Measurements from ENCODE around the gene NOS3. TPM values are rescaled to one million over a fixed set of nuclear protein-coding genes. Genes with fewer than 3 reads are reported as not detected.

The NOS3 gene
- total RNA-seq, 1 donor from 2014 or later, result 185 TPM

DNA sequence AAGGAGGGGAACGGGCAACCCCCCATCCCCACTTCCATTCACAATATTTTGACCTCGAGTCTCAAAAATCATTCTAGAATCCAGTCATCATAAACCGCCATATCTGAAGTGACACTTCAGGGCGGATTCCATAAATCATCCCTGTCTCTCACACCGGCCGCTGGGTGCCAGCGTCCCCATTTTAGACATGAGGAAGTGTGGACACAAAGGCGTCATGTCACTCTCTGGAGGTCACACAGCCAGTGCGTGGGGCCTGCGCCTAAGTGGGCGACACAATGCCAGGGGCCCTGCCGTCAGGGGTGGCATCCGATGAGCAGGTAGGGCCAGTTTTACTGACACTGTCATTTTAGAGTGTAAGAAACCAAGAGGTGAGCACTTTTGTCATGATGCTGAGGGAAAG, 32.2 kb upstream of the NOS3 start:
- no peak overlapping the region for H3K27ac ChIP-seq
- intact Hi-C loops (cut with DNase I), result no loop called here
- TF ChIP-seq, protein P1, sequence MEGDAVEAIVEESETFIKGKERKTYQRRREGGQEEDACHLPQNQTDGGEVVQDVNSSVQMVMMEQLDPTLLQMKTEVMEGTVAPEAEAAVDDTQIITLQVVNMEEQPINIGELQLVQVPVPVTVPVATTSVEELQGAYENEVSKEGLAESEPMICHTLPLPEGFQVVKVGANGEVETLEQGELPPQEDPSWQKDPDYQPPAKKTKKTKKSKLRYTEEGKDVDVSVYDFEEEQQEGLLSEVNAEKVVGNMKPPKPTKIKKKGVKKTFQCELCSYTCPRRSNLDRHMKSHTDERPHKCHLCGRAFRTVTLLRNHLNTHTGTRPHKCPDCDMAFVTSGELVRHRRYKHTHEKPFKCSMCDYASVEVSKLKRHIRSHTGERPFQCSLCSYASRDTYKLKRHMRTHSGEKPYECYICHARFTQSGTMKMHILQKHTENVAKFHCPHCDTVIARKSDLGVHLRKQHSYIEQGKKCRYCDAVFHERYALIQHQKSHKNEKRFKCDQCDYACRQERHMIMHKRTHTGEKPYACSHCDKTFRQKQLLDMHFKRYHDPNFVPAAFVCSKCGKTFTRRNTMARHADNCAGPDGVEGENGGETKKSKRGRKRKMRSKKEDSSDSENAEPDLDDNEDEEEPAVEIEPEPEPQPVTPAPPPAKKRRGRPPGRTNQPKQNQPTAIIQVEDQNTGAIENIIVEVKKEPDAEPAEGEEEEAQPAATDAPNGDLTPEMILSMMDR (IDR thresholded peaks at IDR 0.05), result no peak
- H3K4me1 ChIP-seq, result peaks cover 3 to 7% of the 10 kb centered on the region in 2 donors
- no peaks in the 10 kb centered on the region for H3K9me3 ChIP-seq
- DNase-seq (ENCODE audit: low spot score in 2 of 2), result no peak
- no peaks in the 10 kb centered on the region for H3K36me3 ChIP-seq
- no peak overlapping the region for H3K4me3 ChIP-seq
- no peaks in the 10 kb centered on the region for H3K27me3 ChIP-seq

DNA sequence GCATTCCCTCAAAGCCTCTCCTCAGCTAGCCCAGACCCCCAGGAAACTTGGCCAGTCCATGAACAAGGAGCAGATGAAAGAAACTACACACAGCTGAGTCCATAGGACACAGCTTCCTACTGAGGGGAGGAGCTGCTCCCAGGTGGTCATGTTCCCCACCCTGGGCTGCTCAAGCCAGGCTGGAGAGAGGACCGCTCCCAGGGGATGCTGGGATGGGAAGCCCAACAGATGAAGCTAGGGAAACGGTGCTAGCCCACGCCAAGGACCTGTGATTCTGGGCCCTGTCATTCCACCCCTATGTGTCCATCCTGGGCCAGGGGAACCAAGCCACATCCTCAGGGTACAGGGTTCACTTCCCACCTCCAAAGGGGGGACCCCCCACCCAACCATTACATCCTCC, 31.7 kb upstream of the NOS3 start:
- intact Hi-C loops (cut with DNase I), result no loop called here
- TF ChIP-seq, protein P1 (IDR thresholded peaks at IDR 0.05), result no peak
- Histone ChIP-seq H3K27ac (no peak overlapping the region), H3K9me3 (no peaks in the 10 kb centered on the region), H3K4me1 (peaks cover 3 to 7% of the 10 kb centered on the region in 2 donors), H3K36me3 (no peaks in the 10 kb centered on the region), H3K27me3 (no peaks in the 10 kb centered on the region), H3K4me3 (no peak overlapping the region)
- DNase-seq (ENCODE audit: low spot score in 2 of 2), result no peak

DNA sequence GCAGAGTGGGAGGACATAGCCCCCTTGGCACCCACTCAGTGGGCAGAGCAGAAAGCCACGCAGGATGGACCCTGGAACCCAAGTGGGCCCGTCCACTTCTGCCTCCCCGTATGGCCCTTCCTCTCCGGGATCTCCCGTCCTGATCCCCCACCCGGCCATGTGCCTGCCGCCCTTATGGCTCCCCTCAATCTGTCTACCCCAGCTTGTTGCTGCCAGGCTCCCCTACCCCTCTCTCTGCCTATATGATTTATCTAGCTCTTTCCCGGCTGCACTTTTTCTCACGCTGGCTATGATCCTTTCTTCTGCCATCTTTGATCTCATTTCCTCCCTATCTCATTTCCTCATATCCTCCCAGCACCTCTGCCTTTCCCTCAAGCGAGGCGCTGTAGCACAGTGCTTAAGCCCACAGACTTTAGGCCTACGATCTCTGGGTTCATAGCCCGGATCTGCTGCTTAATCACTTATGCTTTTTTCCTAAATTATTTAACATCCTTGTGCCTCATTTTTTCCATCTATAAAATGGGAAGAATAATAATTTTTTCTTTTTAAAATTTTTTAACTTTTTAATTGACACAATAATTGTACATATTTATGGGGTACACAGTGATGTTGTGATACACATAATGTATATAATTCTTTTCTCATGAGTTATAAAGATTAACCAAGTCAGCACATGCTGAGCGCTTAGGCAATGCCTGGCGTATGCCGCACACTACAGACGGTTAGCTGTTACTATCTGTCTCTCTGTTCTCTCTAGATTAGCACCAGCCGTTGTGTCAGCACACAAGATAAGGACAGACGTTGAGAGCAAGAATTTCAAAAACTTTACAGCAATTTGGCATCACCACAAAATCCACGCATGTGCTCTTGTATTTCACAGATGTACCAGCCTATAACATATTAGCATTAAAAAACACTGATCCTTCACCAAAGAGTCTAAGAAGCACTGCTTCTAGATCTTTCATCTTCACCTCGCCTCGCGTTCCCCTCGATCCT, 30.8 kb upstream of the NOS3 start:
- peaks cover 3 to 7% of the 10 kb centered on the region in 2 donors for H3K4me1 ChIP-seq

DNA sequence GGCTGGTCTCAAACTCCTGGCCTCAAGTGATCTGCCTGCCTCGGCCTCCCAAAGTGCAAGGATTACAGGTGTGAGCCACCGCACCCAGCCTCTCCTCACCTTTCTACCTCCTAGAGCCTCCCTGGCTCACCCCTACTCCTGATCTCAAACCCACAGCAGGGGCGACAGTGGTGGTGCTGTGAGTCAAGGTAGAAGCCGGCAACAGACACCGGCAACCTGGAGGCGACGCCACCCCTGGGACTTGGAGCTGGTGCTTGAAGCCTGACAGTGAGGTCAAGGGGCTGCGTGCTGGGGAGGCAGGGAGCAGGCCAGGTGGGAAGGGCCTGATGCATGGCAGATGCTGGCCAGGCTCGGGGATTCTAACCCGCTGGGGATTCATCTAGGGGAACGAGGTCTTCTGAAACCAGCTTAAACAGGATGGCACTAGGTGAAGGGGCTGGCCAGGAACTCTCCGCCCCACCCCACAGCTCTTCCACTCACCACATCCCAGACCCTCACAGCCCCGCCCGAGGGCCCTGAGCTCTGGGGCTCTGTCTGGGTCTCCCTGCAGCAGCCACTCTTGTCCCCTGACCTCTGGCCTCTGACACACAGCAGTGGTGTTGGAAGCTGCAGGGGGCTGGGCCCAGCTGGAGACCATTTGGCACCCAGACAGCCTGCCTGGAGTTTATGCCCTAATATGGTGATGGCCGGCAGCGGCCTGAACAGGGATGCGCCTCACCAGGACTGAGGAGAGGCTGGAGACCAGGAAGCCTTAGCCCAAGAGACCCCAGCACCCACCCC, 29.1 kb upstream of the NOS3 start:
- H3K27ac ChIP-seq, result no peak overlapping the region
- no peaks in the 10 kb centered on the region for H3K9me3 ChIP-seq
- DNase-seq (ENCODE audit: low spot score in 2 of 2), result no peak
- no peak overlapping the region for H3K4me3 ChIP-seq
- no peaks in the 10 kb centered on the region for H3K36me3 ChIP-seq
- H3K4me1 ChIP-seq, result no peaks in the 10 kb centered on the region
- TF ChIP-seq, protein P1 (IDR thresholded peaks at IDR 0.05), result no peak
- intact Hi-C loops (cut with DNase I), result loop anchor here (2.0 to 5.0 kb wide), 2 partner anchors 56 to 149 kb away; no protein-coding TSS in a partner anchor
- H3K27me3 ChIP-seq, result no peaks in the 10 kb centered on the region

More for the DNA sequence above, 30.8 kb upstream of the NOS3 start:
- TF ChIP-seq, protein P1 (IDR thresholded peaks at IDR 0.05), result no peak
- Histone ChIP-seq H3K27ac (no peak overlapping the region), H3K9me3 (no peaks in the 10 kb centered on the region), H3K4me3 (no peak overlapping the region), H3K27me3 (no peaks in the 10 kb centered on the region), H3K36me3 (no peaks in the 10 kb centered on the region)
- intact Hi-C loops (cut with DNase I), result loop anchor here (5.0 kb wide), 1 partner anchor 57 kb away; no protein-coding TSS in a partner anchor
- DNase-seq (ENCODE audit: low spot score in 2 of 2), result no peak

DNA sequence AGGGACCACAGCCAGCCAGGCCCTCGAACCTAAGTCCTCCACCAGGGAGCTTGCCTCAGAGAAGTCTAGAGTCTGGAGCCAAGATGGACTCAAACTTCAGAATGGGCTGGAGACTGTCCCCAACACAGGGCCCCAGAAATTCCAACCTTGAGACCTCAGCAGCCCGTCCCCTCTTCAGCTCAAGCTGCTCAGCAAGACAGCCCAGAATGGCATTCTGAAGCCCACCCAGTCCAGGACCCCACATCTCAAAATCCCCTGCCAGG, 28.6 kb upstream of the NOS3 start:
- DNase-seq (ENCODE audit: low spot score in 2 of 2), result no peak
- Histone ChIP-seq H3K4me3 (no peak overlapping the region), H3K9me3 (no peaks in the 10 kb centered on the region), H3K27me3 (no peaks in the 10 kb centered on the region), H3K36me3 (no peaks in the 10 kb centered on the region), H3K27ac (no peak overlapping the region), H3K4me1 (no peaks in the 10 kb centered on the region)
- intact Hi-C loops (cut with DNase I), result loop anchor here (2.0 to 5.0 kb wide), 2 partner anchors 55 to 149 kb away; no protein-coding TSS in a partner anchor
- TF ChIP-seq, protein P1 (IDR thresholded peaks at IDR 0.05), result no peak

Data from ascending aorta (tissue), 2 donors.